A549 (cell line): ENCODE results near the gene GNG14.

Source experiments
- GATA3 ChIP-seq: IDR thresholded peaks from 2 replicates; pipeline ENCODE4 v1.6.1; 2012; ENCODE audit warnings: borderline replicate concordance
- MAFK ChIP-seq: fragments of 450-650 bp; IDR thresholded peaks from 2 replicates; pipeline ENCODE4 v1.6.1; 2014; ENCODE audit not compliant: partially characterized antibody
- NFE2L2 ChIP-seq: fragments of 150-350 bp; conservative IDR thresholded peaks from 2 replicates; pipeline ENCODE4 v1.6.1; 2014; ENCODE audit warnings: low read length
- POLR2A ChIP-seq: IDR thresholded peaks from 2 replicates; pipeline ENCODE4 v1.6.1; 2012; ENCODE audit warnings: mild to moderate bottlenecking, low read length
- RAD21 ChIP-seq, 2 experiments: fragments of >200 bp in 1 of 2; sonication (Bioruptor Twin) in 1 of 2; formaldehyde crosslinking in 1 of 2; IDR thresholded peaks in 1 of 2; conservative IDR thresholded peaks in 1 of 2; 2 replicates in 1 of 2; 3 replicates in 1 of 2; pipeline ENCODE4 v1.6.1; 2012 to 2018; ENCODE audit warnings: inconsistent platforms in 1 of 2
- SMC3 ChIP-seq: fragments of >200 bp; sonication (Bioruptor Twin); formaldehyde crosslinking; IDR thresholded peaks from 3 replicates; pipeline ENCODE4 v1.6.1; 2018; ENCODE audit warnings: inconsistent platforms
- SREBF2 ChIP-seq: fragments of 450-650 bp; IDR thresholded peaks from 2 replicates; pipeline ENCODE4 v1.6.1; 2014; ENCODE audit warnings: mild to moderate bottlenecking, moderate library complexity
- TP53 ChIP-seq: fragments of 250-450 bp; sonication (Bioruptor Pico); IDR thresholded peaks from 2 replicates; pipeline ENCODE4 v1.5.0; 2021; ENCODE audit warnings: mild to moderate bottlenecking, moderate library complexity
- ZC3H11A ChIP-seq: fragments of 450-650 bp; IDR thresholded peaks from 2 replicates; pipeline ENCODE4 v1.6.1; 2014; ENCODE audit warnings: antibody characterized with exemption, mild to moderate bottlenecking
- ZSCAN20 ChIP-seq: fragments of 250-450 bp; sonication (Bioruptor Pico); IDR thresholded peaks from 2 replicates; pipeline ENCODE4 v1.8.0; 2022; ENCODE audit warnings: mild to moderate bottlenecking, moderate library complexity
- TF ChIP-seq, protein P1 (sequence below): fragments of >200 bp; sonication (Bioruptor Twin); formaldehyde crosslinking; IDR thresholded peaks from 3 replicates; pipeline ENCODE4 v1.5.1; 2016
- TF ChIP-seq, protein P2 (sequence below): fragments of 150-350 bp; IDR thresholded peaks from 2 replicates; pipeline ENCODE4 v1.6.1; 2014; ENCODE audit warnings: low read depth, mild to moderate bottlenecking, low read length

DNA sequence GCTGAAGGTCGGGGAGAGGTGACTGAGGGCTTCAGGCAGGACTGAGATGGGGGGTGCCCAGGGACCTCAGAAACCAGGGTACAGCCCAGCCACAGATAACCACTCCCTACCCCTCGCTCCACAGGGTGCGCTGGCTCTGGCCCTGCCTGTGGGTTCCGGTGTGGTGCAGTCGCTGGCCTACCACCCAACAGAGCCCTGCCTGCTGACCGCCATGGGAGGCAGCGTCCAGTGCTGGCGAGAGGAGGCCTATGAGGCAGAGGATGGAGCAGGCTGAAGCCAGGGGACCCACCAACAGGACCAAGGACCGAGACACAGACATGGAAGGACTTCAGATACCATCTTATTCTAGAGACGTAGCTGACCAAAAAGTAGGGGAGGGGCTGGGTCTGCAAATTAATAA, 12.4 kb upstream of the GNG14 start:
- no peak for TF ChIP-seq POLR2A
- TF ChIP-seq, protein P1, sequence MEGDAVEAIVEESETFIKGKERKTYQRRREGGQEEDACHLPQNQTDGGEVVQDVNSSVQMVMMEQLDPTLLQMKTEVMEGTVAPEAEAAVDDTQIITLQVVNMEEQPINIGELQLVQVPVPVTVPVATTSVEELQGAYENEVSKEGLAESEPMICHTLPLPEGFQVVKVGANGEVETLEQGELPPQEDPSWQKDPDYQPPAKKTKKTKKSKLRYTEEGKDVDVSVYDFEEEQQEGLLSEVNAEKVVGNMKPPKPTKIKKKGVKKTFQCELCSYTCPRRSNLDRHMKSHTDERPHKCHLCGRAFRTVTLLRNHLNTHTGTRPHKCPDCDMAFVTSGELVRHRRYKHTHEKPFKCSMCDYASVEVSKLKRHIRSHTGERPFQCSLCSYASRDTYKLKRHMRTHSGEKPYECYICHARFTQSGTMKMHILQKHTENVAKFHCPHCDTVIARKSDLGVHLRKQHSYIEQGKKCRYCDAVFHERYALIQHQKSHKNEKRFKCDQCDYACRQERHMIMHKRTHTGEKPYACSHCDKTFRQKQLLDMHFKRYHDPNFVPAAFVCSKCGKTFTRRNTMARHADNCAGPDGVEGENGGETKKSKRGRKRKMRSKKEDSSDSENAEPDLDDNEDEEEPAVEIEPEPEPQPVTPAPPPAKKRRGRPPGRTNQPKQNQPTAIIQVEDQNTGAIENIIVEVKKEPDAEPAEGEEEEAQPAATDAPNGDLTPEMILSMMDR = no peak
- no peak for TF ChIP-seq NFE2L2
- no peak for TF ChIP-seq ZC3H11A
- no peak for TF ChIP-seq SREBF2
- TF ChIP-seq SMC3 = no peak
- no peak for TF ChIP-seq MAFK
- no peak for TF ChIP-seq RAD21 (conservative IDR thresholded peaks at IDR 0.05 in 1 of 2, IDR thresholded peaks at IDR 0.05 in 1 of 2)
- TF ChIP-seq GATA3 = no peak
- TF ChIP-seq, protein P2, sequence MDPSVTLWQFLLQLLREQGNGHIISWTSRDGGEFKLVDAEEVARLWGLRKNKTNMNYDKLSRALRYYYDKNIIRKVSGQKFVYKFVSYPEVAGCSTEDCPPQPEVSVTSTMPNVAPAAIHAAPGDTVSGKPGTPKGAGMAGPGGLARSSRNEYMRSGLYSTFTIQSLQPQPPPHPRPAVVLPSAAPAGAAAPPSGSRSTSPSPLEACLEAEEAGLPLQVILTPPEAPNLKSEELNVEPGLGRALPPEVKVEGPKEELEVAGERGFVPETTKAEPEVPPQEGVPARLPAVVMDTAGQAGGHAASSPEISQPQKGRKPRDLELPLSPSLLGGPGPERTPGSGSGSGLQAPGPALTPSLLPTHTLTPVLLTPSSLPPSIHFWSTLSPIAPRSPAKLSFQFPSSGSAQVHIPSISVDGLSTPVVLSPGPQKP = no peak
- no peak for TF ChIP-seq ZSCAN20 (CRISPR knock-in tag)
- TF ChIP-seq TP53 = no peak
